GM12878 (cell line): ENCODE measurements around the gene BCL2. TPM values are rescaled to one million over a fixed set of nuclear protein-coding genes. Genes with fewer than 3 reads are reported as not detected.
A peak's percentile ranks its signal among the peaks of the same experiment; 100 is the strongest.

Source experiments
- BMI1 ChIP-seq: fragments of 450-650 bp; IDR thresholded peaks from 2 replicates; pipeline ENCODE4 v1.6.1; 2016; ENCODE audit warnings: mild to moderate bottlenecking, moderate library complexity, borderline replicate concordance
- IKZF2 ChIP-seq, 2 experiments: fragments of 450-650 bp; IDR thresholded peaks; 2 replicates each; pipeline ENCODE4 v1.6.1; 2017; ENCODE audit warnings: mild to moderate bottlenecking in 2 of 2, moderate library complexity in 2 of 2
- PAX8 ChIP-seq: fragments of 450-650 bp; IDR thresholded peaks from 2 replicates; pipeline ENCODE4 v1.6.1; 2017; ENCODE audit warnings: mild to moderate bottlenecking, moderate library complexity
- PML ChIP-seq: IDR thresholded peaks from 2 replicates; pipeline ENCODE4 v1.6.1; 2012; ENCODE audit warnings: low read length, inconsistent platforms
- RAD21 ChIP-seq: IDR thresholded peaks from 2 replicates; pipeline ENCODE4 v1.6.1; 2011; ENCODE audit warnings: mild to moderate bottlenecking, low read depth, low read length, moderate library complexity; ENCODE audit not compliant: insufficient read depth
- RAD51 ChIP-seq: fragments of 450-650 bp; IDR thresholded peaks from 2 replicates; pipeline ENCODE4 v1.6.1; 2016; ENCODE audit warnings: moderate library complexity, mild to moderate bottlenecking, inconsistent platforms
- SIX5 ChIP-seq: IDR thresholded peaks from 2 replicates; pipeline ENCODE4 v1.6.1; 2011; ENCODE audit warnings: mild to moderate bottlenecking, low read depth, low read length, moderate library complexity; ENCODE audit not compliant: severe bottlenecking
- TBL1XR1 ChIP-seq: IDR thresholded peaks from 2 replicates; pipeline ENCODE4 v1.6.1; 2012; ENCODE audit warnings: low read depth, low read length, improper control_type of control experiment
- polyA plus RNA-seq, 11 experiments: library from polyadenylated mRNA; depleted of rRNA in 4 of 11; unstranded in 6 of 11; stranded (reverse) in 5 of 11; fragments of >200 nt; fragmentation: Nextera tagmentation in 4 of 11; fragmentation: Illumina TruSeq in 1 of 11; extraction: Ambion mirVana in 4 of 11; extraction: Trizol in 1 of 11; gene quantifications; 1 replicate in 1 of 11; 2 replicates in 10 of 11; pipeline versions ENCODE4 v1.2.1 to v1.2.3, GENCODE V29; 2011 to 2016; ENCODE audit warnings: inconsistent platforms in 2 of 11, missing spikeins in 2 of 11, low read depth in 1 of 11
- total RNA-seq, 4 experiments: library from RNA; depleted of rRNA in 3 of 4; stranded (reverse); fragments of >200 nt in 3 of 4; fragmentation: Illumina TruSeq in 1 of 4; extraction: Trizol in 1 of 4; gene quantifications; 2 replicates each; pipeline versions ENCODE4 v1.2.1 to v1.2.3, GENCODE V29; 2013 to 2021
- TF ChIP-seq, protein P1 (sequence below): fragments of 450-650 bp; IDR thresholded peaks from 2 replicates; pipeline ENCODE4 v1.6.1; 2017; ENCODE audit warnings: mild to moderate bottlenecking, moderate library complexity
- TF ChIP-seq, protein P2 (sequence below): fragments of 150-350 bp; IDR thresholded peaks from 2 replicates; pipeline ENCODE4 v1.6.1; 2016; ENCODE audit warnings: low read depth, low read length

Gene BCL2
- total and polyA plus RNA-seq, 10 of the 15 experiments (the other 5 are each of a cell fraction or from before 2014, with no cell fraction given), result 4.1 to 47.8 (median 19.3) TPM

DNA sequence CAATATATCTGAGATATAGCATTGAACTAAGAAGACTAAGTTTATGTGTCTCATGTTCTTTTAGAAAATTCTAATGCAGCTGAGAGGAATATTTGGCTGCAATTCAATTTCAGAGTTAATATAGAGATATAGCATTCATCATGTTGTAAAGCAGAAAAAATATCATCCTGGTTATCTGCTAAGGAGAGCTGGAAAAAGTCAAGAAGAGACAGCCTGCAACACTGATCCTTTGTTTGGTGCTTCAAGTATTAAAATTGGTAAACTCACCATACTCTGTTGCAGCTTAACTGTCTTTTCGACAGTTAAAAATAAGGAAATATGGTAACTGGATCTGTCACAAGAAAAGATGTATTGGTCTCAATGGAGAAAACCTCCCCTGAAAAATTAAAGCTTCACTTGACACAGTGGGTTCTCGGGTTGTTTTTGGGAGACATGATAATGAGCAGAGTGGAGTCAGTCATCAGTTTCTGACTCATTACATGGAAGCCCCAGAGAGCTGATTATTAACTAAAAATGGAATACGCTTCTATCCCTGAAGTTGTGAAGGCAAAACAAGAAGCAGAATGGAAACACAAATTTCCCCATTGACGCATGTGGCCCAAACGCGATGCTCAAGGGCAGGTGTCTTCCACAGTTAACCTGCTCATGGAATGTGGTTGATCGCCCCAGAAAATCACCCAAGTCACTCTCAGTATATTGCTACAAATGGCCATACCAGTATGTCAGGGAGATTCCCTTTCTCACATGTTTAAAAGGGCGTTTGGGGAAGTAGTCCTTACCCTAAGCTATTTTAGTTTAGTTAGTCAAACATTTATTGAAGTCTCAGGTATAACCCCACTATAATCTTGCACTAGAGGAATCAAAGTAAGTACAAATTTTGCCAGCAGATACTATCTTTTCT lies 8.2 kb downstream of the BCL2 start (continued):
- TF ChIP-seq PML (no peak), IKZF2 (IDR thresholded peaks at IDR 0.05) (peak; percentile 98), RAD51 (no peak), RAD21 (no peak), SIX5 (no peak), BMI1 (no peak), PAX8 (no peak; the same call in 1 of the 2 replicates), TBL1XR1 (no peak; the same call in none of the 2 replicates)
- TF ChIP-seq, protein P1, sequence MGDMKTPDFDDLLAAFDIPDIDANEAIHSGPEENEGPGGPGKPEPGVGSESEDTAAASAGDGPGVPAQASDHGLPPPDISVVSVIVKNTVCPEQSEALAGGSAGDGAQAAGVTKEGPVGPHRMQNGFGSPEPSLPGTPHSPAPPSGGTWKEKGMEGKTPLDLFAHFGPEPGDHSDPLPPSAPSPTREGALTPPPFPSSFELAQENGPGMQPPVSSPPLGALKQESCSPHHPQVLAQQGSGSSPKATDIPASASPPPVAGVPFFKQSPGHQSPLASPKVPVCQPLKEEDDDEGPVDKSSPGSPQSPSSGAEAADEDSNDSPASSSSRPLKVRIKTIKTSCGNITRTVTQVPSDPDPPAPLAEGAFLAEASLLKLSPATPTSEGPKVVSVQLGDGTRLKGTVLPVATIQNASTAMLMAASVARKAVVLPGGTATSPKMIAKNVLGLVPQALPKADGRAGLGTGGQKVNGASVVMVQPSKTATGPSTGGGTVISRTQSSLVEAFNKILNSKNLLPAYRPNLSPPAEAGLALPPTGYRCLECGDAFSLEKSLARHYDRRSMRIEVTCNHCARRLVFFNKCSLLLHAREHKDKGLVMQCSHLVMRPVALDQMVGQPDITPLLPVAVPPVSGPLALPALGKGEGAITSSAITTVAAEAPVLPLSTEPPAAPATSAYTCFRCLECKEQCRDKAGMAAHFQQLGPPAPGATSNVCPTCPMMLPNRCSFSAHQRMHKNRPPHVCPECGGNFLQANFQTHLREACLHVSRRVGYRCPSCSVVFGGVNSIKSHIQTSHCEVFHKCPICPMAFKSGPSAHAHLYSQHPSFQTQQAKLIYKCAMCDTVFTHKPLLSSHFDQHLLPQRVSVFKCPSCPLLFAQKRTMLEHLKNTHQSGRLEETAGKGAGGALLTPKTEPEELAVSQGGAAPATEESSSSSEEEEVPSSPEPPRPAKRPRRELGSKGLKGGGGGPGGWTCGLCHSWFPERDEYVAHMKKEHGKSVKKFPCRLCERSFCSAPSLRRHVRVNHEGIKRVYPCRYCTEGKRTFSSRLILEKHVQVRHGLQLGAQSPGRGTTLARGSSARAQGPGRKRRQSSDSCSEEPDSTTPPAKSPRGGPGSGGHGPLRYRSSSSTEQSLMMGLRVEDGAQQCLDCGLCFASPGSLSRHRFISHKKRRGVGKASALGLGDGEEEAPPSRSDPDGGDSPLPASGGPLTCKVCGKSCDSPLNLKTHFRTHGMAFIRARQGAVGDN, result peak; percentile 69
- TF ChIP-seq, protein P2, sequence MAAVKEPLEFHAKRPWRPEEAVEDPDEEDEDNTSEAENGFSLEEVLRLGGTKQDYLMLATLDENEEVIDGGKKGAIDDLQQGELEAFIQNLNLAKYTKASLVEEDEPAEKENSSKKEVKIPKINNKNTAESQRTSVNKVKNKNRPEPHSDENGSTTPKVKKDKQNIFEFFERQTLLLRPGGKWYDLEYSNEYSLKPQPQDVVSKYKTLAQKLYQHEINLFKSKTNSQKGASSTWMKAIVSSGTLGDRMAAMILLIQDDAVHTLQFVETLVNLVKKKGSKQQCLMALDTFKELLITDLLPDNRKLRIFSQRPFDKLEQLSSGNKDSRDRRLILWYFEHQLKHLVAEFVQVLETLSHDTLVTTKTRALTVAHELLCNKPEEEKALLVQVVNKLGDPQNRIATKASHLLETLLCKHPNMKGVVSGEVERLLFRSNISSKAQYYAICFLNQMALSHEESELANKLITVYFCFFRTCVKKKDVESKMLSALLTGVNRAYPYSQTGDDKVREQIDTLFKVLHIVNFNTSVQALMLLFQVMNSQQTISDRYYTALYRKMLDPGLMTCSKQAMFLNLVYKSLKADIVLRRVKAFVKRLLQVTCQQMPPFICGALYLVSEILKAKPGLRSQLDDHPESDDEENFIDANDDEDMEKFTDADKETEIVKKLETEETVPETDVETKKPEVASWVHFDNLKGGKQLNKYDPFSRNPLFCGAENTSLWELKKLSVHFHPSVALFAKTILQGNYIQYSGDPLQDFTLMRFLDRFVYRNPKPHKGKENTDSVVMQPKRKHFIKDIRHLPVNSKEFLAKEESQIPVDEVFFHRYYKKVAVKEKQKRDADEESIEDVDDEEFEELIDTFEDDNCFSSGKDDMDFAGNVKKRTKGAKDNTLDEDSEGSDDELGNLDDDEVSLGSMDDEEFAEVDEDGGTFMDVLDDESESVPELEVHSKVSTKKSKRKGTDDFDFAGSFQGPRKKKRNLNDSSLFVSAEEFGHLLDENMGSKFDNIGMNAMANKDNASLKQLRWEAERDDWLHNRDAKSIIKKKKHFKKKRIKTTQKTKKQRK, result no peak
